HPDE6-E6E7 (cell line): ENCODE data around the gene NSMCE1.
A peak's percentile ranks its signal among the peaks of the same experiment; 100 is the strongest.

Source experiments
- DNase-seq: peaks from one replicate; pipeline ENCODE4 v3.0.0; 2011; ENCODE audit warnings: missing footprints; ENCODE audit errors: extremely low spot score

Gene NSMCE1

GRCh38 chr16:27193300-27193990, 75.1 kb downstream of the NSMCE1 start:
- DNase-seq = no peak

- DNase-seq = no peak
These were observed 77.1 kb downstream of the NSMCE1 start for GRCh38 chr16:27191352-27191924.

GRCh38 chr16:27190316-27190871, 78.2 kb downstream of the NSMCE1 start:
- DNase-seq = no peak

- no peak for DNase-seq
These were observed 79.1 kb downstream of the NSMCE1 start for GRCh38 chr16:27189335-27189972.

GRCh38 chr16:27188633-27189032, 79.9 kb downstream of the NSMCE1 start:
- DNase-seq = no peak

- no peak for DNase-seq
These were observed 82.8 kb downstream of the NSMCE1 start for GRCh38 chr16:27185776-27186130.

- no peak for DNase-seq
These were observed 85.6 kb downstream of the NSMCE1 start for GRCh38 chr16:27182906-27183405.

- DNase-seq = no peak
These were observed 87.4 kb downstream of the NSMCE1 start for GRCh38 chr16:27181019-27181790.

- no peak for DNase-seq
These were observed 89.0 kb downstream of the NSMCE1 start for GRCh38 chr16:27179500-27180072.

- peak; percentile 52 for DNase-seq
These were observed 91.4 kb downstream of the NSMCE1 start for GRCh38 chr16:27177031-27177774.

GRCh38 chr16:27175888-27176287, 92.7 kb downstream of the NSMCE1 start:
- DNase-seq = no peak
